Fibroblast of lung (primary cell): Measurements from ENCODE around the gene GRK6.

ENCODE experiments used
- CTCF ChIP-seq, 2 donors: IDR thresholded peaks in 1 of 2; conservative IDR thresholded peaks in 1 of 2; 1 replicate in 1 of 2; 2 replicates in 1 of 2; pipeline ENCODE4 v1.5.1; 2011 to 2012; ENCODE audit warnings: low read length in 2 of 2, control low read depth in 1 of 2, inconsistent platforms in 1 of 2, low read depth in 1 of 2, mild to moderate bottlenecking in 1 of 2
- EZH2 ChIP-seq: IDR thresholded peaks from 2 replicates; pipeline ENCODE4 v1.5.1; 2012; ENCODE audit warnings: low read length, control low read depth, mild to moderate bottlenecking; ENCODE audit errors: missing control alignments

GRCh38 chr5:177426566-177427210, at the start of gene GRK6:
- TF ChIP-seq CTCF (conservative IDR thresholded peaks at IDR 0.05 in 1 of 2, IDR thresholded peaks at IDR 0.05 in 1 of 2; ENCODE audit: low read depth in 1 of 2, low read length in 2 of 2) (no peak), EZH2 (no peak)
